HepG2 (cell line): ENCODE data around the gene RNF150. TPM values are rescaled to one million over a fixed set of nuclear protein-coding genes. Genes with fewer than 3 reads are reported as not detected.

Source experiments
- ATAC-seq: fragments of 200-7000 bp; cut with Tn5 transposase; 3 replicates; pipeline ENCODE4 v1.9.1; 2020; ENCODE audit warnings: mild to moderate bottlenecking, moderate library complexity
- BruUV-seq: library from RNA; stranded (reverse); fragments of 400-500 nt; replicated peaks from 2 replicates; lab custom pipeline; 2021; lab: Mats Ljungman, UMichigan
- CTCF ChIA-PET: fragments of 300-600 bp; formaldehyde crosslinking; extraction: SDS; loops from one replicate; lab custom pipeline; 2021; ENCODE audit warnings: low total read pairs, inconsistent platforms, low intra/inter-chr PET ratio; lab: Yijun Ruan, JAX
- POLR2A ChIA-PET: fragments of 350-600 bp; sonication (Branson Sonifier 250); formaldehyde crosslinking; loops from one replicate; lab custom pipeline; 2020; ENCODE audit warnings: antibody characterized with exemption, inconsistent platforms; lab: Yijun Ruan, JAX
- DNase-seq: peaks from one replicate; pipeline ENCODE4 v3.0.0-alpha.2; 2015; ENCODE audit warnings: low spot score
- FAIRE-seq: peaks from 3 replicates; lab custom pipeline; 2011; peaks lifted over from hg19 to GRCh38; lab: Jason Lieb, UNC
- H2AFZ ChIP-seq: one replicate; pipeline ENCODE4 v1.6.1; 2011; ENCODE audit warnings: low read length, inconsistent platforms
- H3K27ac ChIP-seq: fragments of 300-600 bp; 3 replicates; pipeline ENCODE4 v1.8.0; 2011; ENCODE audit warnings: mixed run types, mild to moderate bottlenecking, mixed read lengths, low read length, inconsistent platforms; ENCODE audit not compliant: insufficient read depth; ENCODE audit errors: extremely low read length
- H3K27me3 ChIP-seq, 2 experiments: fragments of 200-600 bp in 1 of 2; 2 replicates in 1 of 2; 3 replicates in 1 of 2; pipeline versions ENCODE4 v1.6.0 to v1.8.0; 2011; ENCODE audit warnings: low read length in 2 of 2, mild to moderate bottlenecking in 2 of 2, moderate library complexity in 2 of 2, inconsistent platforms in 1 of 2; ENCODE audit not compliant: insufficient read depth in 2 of 2, control insufficient read depth in 1 of 2
- H3K36me3 ChIP-seq, 2 experiments: fragments of 200-600 bp in 1 of 2; replicated peaks in 1 of 2; 2 replicates in 1 of 2; 3 replicates in 1 of 2; pipeline versions ENCODE4 v1.5.1 to v1.8.0; 2011; ENCODE audit warnings: low read length in 2 of 2, inconsistent platforms in 1 of 2; ENCODE audit not compliant: insufficient read depth in 2 of 2, control insufficient read depth in 1 of 2
- H3K4me1 ChIP-seq: 2 replicates; pipeline ENCODE4 v1.5.1; 2012; ENCODE audit warnings: low read length, inconsistent platforms; ENCODE audit not compliant: insufficient read depth
- H3K4me2 ChIP-seq: 2 replicates; pipeline ENCODE4 v1.6.0; 2011; ENCODE audit warnings: low read depth, low read length, inconsistent platforms
- H3K4me3 ChIP-seq, 3 experiments: fragments of 200-600 bp in 1 of 3; sonication (generic), shearing (Covaris generic) in 1 of 3; replicated peaks in 1 of 3; 2 replicates each; pipeline ENCODE4 v1.5.1; 2011 to 2016; ENCODE audit warnings: low read length in 3 of 3, inconsistent platforms in 2 of 3, low read depth in 2 of 3, mild to moderate bottlenecking in 2 of 3, control low read depth in 1 of 3, mixed read lengths in 1 of 3; ENCODE audit not compliant: insufficient read depth in 1 of 3
- H3K79me2 ChIP-seq: one replicate; pipeline ENCODE4 v1.6.1; 2011; ENCODE audit warnings: low read length, inconsistent platforms; ENCODE audit not compliant: insufficient read depth
- H3K9ac ChIP-seq: 2 replicates; pipeline ENCODE4 v1.6.0; 2011; ENCODE audit warnings: mild to moderate bottlenecking, low read depth, low read length, inconsistent platforms; ENCODE audit not compliant: insufficient read depth
- H3K9me3 ChIP-seq: 2 replicates; pipeline ENCODE4 v1.5.1; 2012; ENCODE audit warnings: mild to moderate bottlenecking, low read length
- H4K20me1 ChIP-seq: 2 replicates; pipeline ENCODE4 v1.6.0; 2011; ENCODE audit warnings: inconsistent platforms, mild to moderate bottlenecking, low read length, moderate library complexity; ENCODE audit not compliant: insufficient read depth
- IRX3 ChIP-seq: sonication (generic); formaldehyde crosslinking; IDR thresholded peaks from 2 replicates; pipeline ENCODE4 v1.8.1; 2023; ENCODE audit warnings: mild to moderate bottlenecking, low read depth, missing genetic modification reagents, borderline replicate concordance
- MEIS2 ChIP-seq: sonication (generic); formaldehyde crosslinking; IDR thresholded peaks from 2 replicates; pipeline ENCODE4 v1.9.0; 2021; ENCODE audit warnings: mild to moderate bottlenecking, missing genetic modification reagents
- NR3C1 ChIP-seq: sonication (generic); formaldehyde crosslinking; IDR thresholded peaks from 2 replicates; pipeline ENCODE4 v1.4.0; 2020; ENCODE audit warnings: missing genetic modification reagents
- PITX1 ChIP-seq: sonication (generic); formaldehyde crosslinking; IDR thresholded peaks from 2 replicates; pipeline ENCODE4 v1.5.1; 2020; ENCODE audit warnings: mild to moderate bottlenecking, missing genetic modification reagents
- SMARCE1 ChIP-seq: fragments of 450-650 bp; IDR thresholded peaks from 2 replicates; pipeline ENCODE4 v1.6.1; 2017; ENCODE audit warnings: borderline replicate concordance
- TBL1XR1 ChIP-seq: fragments of 150-350 bp; IDR thresholded peaks from 2 replicates; pipeline ENCODE4 v1.6.1; 2014; ENCODE audit warnings: borderline replicate concordance, low read length; ENCODE audit not compliant: partially characterized antibody
- TCF12 ChIP-seq, 2 experiments: fragments of 450-650 bp in 1 of 2; sonication (generic) in 1 of 2; formaldehyde crosslinking in 1 of 2; IDR thresholded peaks; 2 replicates each; pipeline versions ENCODE4 v1.6.1 to v1.8.0; 2017 to 2022; ENCODE audit warnings: antibody characterized with exemption in 1 of 2, mild to moderate bottlenecking in 1 of 2, missing genetic modification reagents in 1 of 2, moderate library complexity in 1 of 2
- TMF1 ChIP-seq: sonication (generic); formaldehyde crosslinking; IDR thresholded peaks from 2 replicates; pipeline ENCODE4 v1.8.1; 2022; ENCODE audit warnings: low read depth, missing genetic modification reagents
- TOPORS ChIP-seq: sonication (generic); formaldehyde crosslinking; IDR thresholded peaks from 2 replicates; pipeline ENCODE4 v1.8.0; 2023; ENCODE audit warnings: mild to moderate bottlenecking, missing genetic modification reagents
- ZBTB8A ChIP-seq: sonication (generic); formaldehyde crosslinking; IDR thresholded peaks from 2 replicates; pipeline ENCODE4 v1.4.0; 2020; ENCODE audit warnings: mild to moderate bottlenecking, low read depth, missing genetic modification reagents, borderline replicate concordance
- ZNF143 ChIP-seq: sonication (generic); formaldehyde crosslinking; IDR thresholded peaks from 2 replicates; pipeline ENCODE4 v1.4.0; 2020; ENCODE audit warnings: missing genetic modification reagents
- ZNF17 ChIP-seq: sonication (generic); formaldehyde crosslinking; IDR thresholded peaks from 2 replicates; pipeline ENCODE4 v1.5.0; 2020; ENCODE audit warnings: mild to moderate bottlenecking, missing genetic modification reagents
- ZNF234 ChIP-seq: sonication (generic); formaldehyde crosslinking; conservative IDR thresholded peaks from 2 replicates; pipeline ENCODE4 v1.5.1; 2020; ENCODE audit warnings: mild to moderate bottlenecking, missing genetic modification reagents
- ZNF281 ChIP-seq: sonication (generic); formaldehyde crosslinking; IDR thresholded peaks from 2 replicates; pipeline ENCODE4 v1.4.0; 2020; ENCODE audit warnings: missing genetic modification reagents, borderline replicate concordance
- WGBS: methylation state at CpG from one replicate; pipeline ENCODE4 v1.1.6; 2017; ENCODE audit warnings: low lambda C conversion rate; 5-methylcytosine and 5-hydroxymethylcytosine counted together
- in situ Hi-C: cut with HindIII; loops from 2 replicates; pipeline ENCODE4 v1.10.0; 2017; ENCODE audit warnings: low pct_unique_long_range_greater_than_20kb; ENCODE audit not compliant: extremely low pct_ligation_motif_present
- intact Hi-C: fragments of 100-400 bp; cut with micrococcal nuclease; formaldehyde crosslinking; loops from one replicate; pipeline ENCODE4 v1.10.0; 2022; ENCODE audit not compliant: unreplicated experiment
- polyA plus RNA-seq, 8 experiments: library from polyadenylated mRNA; depleted of rRNA in 3 of 8; stranded (reverse) in 7 of 8; unstranded in 1 of 8; fragments of >200 nt; fragmentation: Illumina TruSeq in 4 of 8; extraction: Trizol in 4 of 8; gene quantifications; 2 replicates each; pipeline versions ENCODE4 v1.2.1 to v1.2.3, GENCODE V29; 2011 to 2016; ENCODE audit warnings: low read depth in 4 of 8, missing spikeins in 1 of 8, mixed read lengths in 1 of 8; ENCODE audit not compliant: insufficient read depth in 1 of 8
- total RNA-seq, 5 experiments: library from RNA; depleted of rRNA; stranded (reverse); fragments of >200 nt; fragmentation: Illumina TruSeq; extraction: Trizol; gene quantifications; 2 replicates each; pipeline ENCODE4 v1.2.3, GENCODE V29; 2016; ENCODE audit warnings: low read depth in 1 of 5
- TF ChIP-seq, protein P1 (sequence below): sonication (generic); formaldehyde crosslinking; IDR thresholded peaks from 2 replicates; pipeline ENCODE4 v1.5.0; 2020; ENCODE audit warnings: mild to moderate bottlenecking, missing genetic modification reagents
- TF ChIP-seq, protein P2 (sequence below): sonication (generic); formaldehyde crosslinking; IDR thresholded peaks from 2 replicates; pipeline ENCODE4 v1.5.0; 2020; ENCODE audit warnings: missing genetic modification reagents
- TF ChIP-seq, protein P3 (sequence below): sonication (generic); IDR thresholded peaks from 2 replicates; pipeline ENCODE4 v1.6.1; 2016; ENCODE audit warnings: low read depth, borderline replicate concordance

The RNF150 gene
- total and polyA plus RNA-seq, 2 of the 13 experiments (the other 11 are each of a cell fraction or from before 2014, with no cell fraction given), result 0.02 to 0.03 TPM

DNA sequence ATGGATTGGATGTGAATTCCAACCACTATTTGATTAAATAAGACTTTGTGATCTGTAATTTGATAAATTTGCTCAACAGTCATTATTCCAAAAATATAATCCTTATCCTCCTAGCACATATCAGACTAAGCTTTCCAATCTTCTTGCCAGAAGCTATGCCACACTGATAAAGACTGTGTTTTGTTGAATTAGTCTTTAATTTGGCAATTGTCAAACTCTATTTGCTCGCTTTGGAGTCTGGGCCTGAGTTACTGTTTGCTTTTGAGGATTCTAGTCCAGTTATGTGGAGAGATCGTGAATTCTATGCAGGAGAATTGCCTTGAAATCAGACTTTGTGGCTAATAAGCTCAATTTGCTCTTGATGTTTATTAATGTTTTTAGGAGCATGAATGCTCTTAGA is 10.9 kb upstream of the RNF150 start:
- Histone ChIP-seq H3K9me3 (no peaks in the 10 kb centered on the region), H3K4me2 (no peak overlapping the region), H3K27ac (no peak overlapping the region), H3K36me3 (no peaks in the 10 kb centered on the region), H3K79me2 (no peaks in the 10 kb centered on the region), H3K27me3 (no peaks in the 10 kb centered on the region), H3K9ac (no peak overlapping the region), H3K4me1 (no peaks in the 10 kb centered on the region), H3K4me3 (no peak overlapping the region), H2AFZ (no peak overlapping the region), H4K20me1 (no peaks in the 10 kb centered on the region)
- in situ Hi-C loops (no loop called here), intact Hi-C loops (no loop called here)
- TF ChIP-seq, protein P1, sequence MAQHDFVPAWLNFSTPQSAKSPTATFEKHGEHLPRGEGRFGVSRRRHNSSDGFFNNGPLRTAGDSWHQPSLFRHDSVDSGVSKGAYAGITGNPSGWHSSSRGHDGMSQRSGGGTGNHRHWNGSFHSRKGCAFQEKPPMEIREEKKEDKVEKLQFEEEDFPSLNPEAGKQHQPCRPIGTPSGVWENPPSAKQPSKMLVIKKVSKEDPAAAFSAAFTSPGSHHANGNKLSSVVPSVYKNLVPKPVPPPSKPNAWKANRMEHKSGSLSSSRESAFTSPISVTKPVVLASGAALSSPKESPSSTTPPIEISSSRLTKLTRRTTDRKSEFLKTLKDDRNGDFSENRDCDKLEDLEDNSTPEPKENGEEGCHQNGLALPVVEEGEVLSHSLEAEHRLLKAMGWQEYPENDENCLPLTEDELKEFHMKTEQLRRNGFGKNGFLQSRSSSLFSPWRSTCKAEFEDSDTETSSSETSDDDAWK (CRISPR knock-in tag), result no peak
- TF ChIP-seq PITX1 (CRISPR knock-in tag), result no peak
- no peak for TF ChIP-seq TMF1 (CRISPR knock-in tag)
- TF ChIP-seq ZNF143 (CRISPR knock-in tag), result no peak
- TF ChIP-seq TCF12 (IDR thresholded peaks at IDR 0.05), result no peak
- no peak for TF ChIP-seq TCF12 (CRISPR knock-in tag; IDR thresholded peaks at IDR 0.05)
- TF ChIP-seq, protein P2, sequence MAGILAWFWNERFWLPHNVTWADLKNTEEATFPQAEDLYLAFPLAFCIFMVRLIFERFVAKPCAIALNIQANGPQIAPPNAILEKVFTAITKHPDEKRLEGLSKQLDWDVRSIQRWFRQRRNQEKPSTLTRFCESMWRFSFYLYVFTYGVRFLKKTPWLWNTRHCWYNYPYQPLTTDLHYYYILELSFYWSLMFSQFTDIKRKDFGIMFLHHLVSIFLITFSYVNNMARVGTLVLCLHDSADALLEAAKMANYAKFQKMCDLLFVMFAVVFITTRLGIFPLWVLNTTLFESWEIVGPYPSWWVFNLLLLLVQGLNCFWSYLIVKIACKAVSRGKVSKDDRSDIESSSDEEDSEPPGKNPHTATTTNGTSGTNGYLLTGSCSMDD (CRISPR knock-in tag), result no peak
- TF ChIP-seq ZBTB8A, result no peak
- TF ChIP-seq MEIS2 (CRISPR knock-in tag), result no peak
- no peak for TF ChIP-seq TBL1XR1
- no peak for TF ChIP-seq ZNF281 (CRISPR knock-in tag)
- TF ChIP-seq TOPORS (CRISPR knock-in tag), result no peak
- no peak for TF ChIP-seq ZNF17 (CRISPR knock-in tag)
- TF ChIP-seq IRX3 (CRISPR knock-in tag), result no peak
- TF ChIP-seq SMARCE1, result no peak
- TF ChIP-seq, protein P3, sequence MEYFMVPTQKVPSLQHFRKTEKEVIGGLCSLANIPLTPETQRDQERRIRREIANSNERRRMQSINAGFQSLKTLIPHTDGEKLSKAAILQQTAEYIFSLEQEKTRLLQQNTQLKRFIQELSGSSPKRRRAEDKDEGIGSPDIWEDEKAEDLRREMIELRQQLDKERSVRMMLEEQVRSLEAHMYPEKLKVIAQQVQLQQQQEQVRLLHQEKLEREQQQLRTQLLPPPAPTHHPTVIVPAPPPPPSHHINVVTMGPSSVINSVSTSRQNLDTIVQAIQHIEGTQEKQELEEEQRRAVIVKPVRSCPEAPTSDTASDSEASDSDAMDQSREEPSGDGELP, result no peak
- TF ChIP-seq ZNF234 (CRISPR knock-in tag), result no peak
- TF ChIP-seq NR3C1 (CRISPR knock-in tag), result no peak
- DNase-seq (no peak), ATAC-seq (no peak), FAIRE-seq (no peak)
- CTCF ChIA-PET, result no interaction called here
- no TSS peak for BruUV-seq
- POLR2A ChIA-PET, result no interaction called here
- 0% methylated on average over 2 of the region's 2 CpGs for WGBS
